Measurements from ENCODE around the gene TIPARP.

The TIPARP gene

DNA sequence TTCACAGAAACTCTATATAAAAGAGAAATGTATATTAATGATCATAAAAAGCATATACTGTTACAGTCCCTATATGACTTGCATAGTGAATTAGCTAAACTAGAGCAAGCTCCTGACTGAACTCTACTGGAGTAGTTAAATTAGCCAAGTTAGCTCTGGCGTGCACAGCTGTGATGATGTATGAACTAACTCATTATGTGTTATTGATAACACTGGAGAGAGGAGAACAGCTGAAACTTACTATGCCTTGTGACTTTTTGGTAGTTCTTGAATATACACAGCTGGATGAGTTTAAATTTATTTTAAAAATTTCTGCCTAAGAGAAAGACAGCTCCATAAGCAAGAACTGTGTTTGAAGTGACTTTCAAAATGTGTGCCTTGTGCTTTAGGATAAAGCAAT is 8.1 kb downstream of the TIPARP start:
- H4K20me1 ChIP-seq (ENCODE audit: insufficient read depth, low read length), result peaks cover 20% of the 10 kb centered on the region
- H3K9me2 ChIP-seq (replicated peaks; ENCODE audit: insufficient read depth, low read length), result no peaks in the 10 kb centered on the region
- peaks cover 27% of the 10 kb centered on the region for H3K36me3 ChIP-seq (replicated peaks; ENCODE audit: insufficient read depth, low read length)
- H3K4me2 ChIP-seq (ENCODE audit: low read depth, low read length), result peak overlapping the region; percentile 73
- no peak for DNase-seq
- H3K9ac ChIP-seq (ENCODE audit: low read length), result no peak overlapping the region
- H2AFZ ChIP-seq (ENCODE audit: low read length), result no peak overlapping the region
- no peaks in the 10 kb centered on the region for H3K27me3 ChIP-seq (replicated peaks; ENCODE audit: insufficient read depth, low read length)
- H3K27ac ChIP-seq (ENCODE audit: low read length), result peak overlapping the region; percentile 5; the same call in 1 of the 2 replicates
- H3K4me1 ChIP-seq (ENCODE audit: low read length), result peaks cover 94% of the 10 kb centered on the region
- H3K4me3 ChIP-seq (ENCODE audit: low read length), result no peak overlapping the region
- H3K79me2 ChIP-seq (ENCODE audit: low read length), result peaks cover 89% of the 10 kb centered on the region
- H3F3A ChIP-seq (ENCODE audit: insufficient read depth, low read length), result peaks cover 42% of the 10 kb centered on the region
- no peaks in the 10 kb centered on the region for H3K9me3 ChIP-seq (replicated peaks; ENCODE audit: insufficient read depth, low read length)
- TF ChIP-seq EZH2phosphoT487 (IDR thresholded peaks at IDR 0.05; ENCODE audit: low read length), result no peak
- TF ChIP-seq, protein P1, sequence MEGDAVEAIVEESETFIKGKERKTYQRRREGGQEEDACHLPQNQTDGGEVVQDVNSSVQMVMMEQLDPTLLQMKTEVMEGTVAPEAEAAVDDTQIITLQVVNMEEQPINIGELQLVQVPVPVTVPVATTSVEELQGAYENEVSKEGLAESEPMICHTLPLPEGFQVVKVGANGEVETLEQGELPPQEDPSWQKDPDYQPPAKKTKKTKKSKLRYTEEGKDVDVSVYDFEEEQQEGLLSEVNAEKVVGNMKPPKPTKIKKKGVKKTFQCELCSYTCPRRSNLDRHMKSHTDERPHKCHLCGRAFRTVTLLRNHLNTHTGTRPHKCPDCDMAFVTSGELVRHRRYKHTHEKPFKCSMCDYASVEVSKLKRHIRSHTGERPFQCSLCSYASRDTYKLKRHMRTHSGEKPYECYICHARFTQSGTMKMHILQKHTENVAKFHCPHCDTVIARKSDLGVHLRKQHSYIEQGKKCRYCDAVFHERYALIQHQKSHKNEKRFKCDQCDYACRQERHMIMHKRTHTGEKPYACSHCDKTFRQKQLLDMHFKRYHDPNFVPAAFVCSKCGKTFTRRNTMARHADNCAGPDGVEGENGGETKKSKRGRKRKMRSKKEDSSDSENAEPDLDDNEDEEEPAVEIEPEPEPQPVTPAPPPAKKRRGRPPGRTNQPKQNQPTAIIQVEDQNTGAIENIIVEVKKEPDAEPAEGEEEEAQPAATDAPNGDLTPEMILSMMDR (IDR thresholded peaks at IDR 0.05; ENCODE audit: low read length), result no peak
- TF ChIP-seq EZH2 (optimal IDR thresholded peaks at IDR 0.05; ENCODE audit: low read depth, low read length), result no peak

DNA sequence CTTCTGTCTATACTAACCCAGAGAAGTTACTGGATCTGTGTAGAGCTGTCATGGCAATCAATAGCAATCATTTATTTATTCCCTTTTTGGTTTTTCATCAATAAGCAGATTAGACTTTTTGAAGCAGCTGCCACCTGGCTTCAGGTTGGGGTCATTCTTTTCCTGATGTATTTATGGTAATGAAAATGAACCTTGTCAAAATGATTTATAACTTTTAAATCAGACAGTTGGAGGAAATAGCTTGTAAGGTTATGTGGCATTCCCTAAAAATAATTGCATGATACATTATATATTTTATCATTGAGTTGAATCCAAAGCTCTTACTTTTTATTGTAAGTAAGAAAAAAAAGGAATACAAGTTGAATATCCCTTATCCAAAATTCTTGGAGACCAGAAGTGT is 8.6 kb downstream of the TIPARP start:
- peaks cover 94% of the 10 kb centered on the region for H3K4me1 ChIP-seq (ENCODE audit: low read length)
- H4K20me1 ChIP-seq (ENCODE audit: insufficient read depth, low read length), result peaks cover 16% of the 10 kb centered on the region; the same call in 1 of the 2 replicates
- H3K9me3 ChIP-seq (replicated peaks; ENCODE audit: insufficient read depth, low read length), result no peaks in the 10 kb centered on the region
- H3K4me2 ChIP-seq (ENCODE audit: low read depth, low read length), result peak overlapping the region; percentile 73
- H3K36me3 ChIP-seq (replicated peaks; ENCODE audit: insufficient read depth, low read length), result peaks cover 23% of the 10 kb centered on the region
- peaks cover 89% of the 10 kb centered on the region for H3K79me2 ChIP-seq (ENCODE audit: low read length)
- TF ChIP-seq EZH2phosphoT487 (IDR thresholded peaks at IDR 0.05; ENCODE audit: low read length) (no peak), EZH2 (optimal IDR thresholded peaks at IDR 0.05; ENCODE audit: low read depth, low read length) (no peak)
- TF ChIP-seq, protein P1 (IDR thresholded peaks at IDR 0.05; ENCODE audit: low read length), result no peak
- no peak for DNase-seq
- H3F3A ChIP-seq (ENCODE audit: insufficient read depth, low read length), result peaks cover 42% of the 10 kb centered on the region
- peak overlapping the region; percentile 81; the same call in 1 of the 2 replicates for H3K27ac ChIP-seq (ENCODE audit: low read length)
- no peaks in the 10 kb centered on the region for H3K9me2 ChIP-seq (replicated peaks; ENCODE audit: insufficient read depth, low read length)
- no peak overlapping the region for H2AFZ ChIP-seq (ENCODE audit: low read length)
- no peaks in the 10 kb centered on the region for H3K27me3 ChIP-seq (replicated peaks; ENCODE audit: insufficient read depth, low read length)
- peak overlapping the region; percentile 61; the same call in 1 of the 2 replicates for H3K9ac ChIP-seq (ENCODE audit: low read length)
- H3K4me3 ChIP-seq (ENCODE audit: low read length), result no peak overlapping the region

DNA sequence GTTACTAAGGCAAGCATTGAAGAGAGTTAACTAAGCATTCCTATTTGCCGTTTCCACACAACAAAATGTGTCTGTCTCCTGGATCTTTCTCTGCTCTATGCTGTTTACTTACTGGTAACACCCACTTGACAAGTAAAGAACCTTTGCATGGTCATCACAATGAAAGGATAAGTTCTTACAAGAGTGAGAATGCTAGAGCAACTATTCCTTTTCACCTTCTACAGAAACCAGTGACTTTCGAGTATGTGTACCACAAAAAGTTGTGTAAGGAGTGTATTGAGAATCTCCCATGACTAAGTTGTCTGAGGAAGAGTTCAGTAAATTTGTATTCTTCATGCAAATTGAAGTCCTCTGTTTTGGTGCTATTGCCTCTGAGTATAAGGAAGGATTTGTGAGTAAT is 10.8 kb downstream of the TIPARP start:
- peaks cover 15% of the 10 kb centered on the region; the same call in 1 of the 2 replicates for H4K20me1 ChIP-seq (ENCODE audit: insufficient read depth, low read length)
- peak overlapping the region; percentile 5 for H3K4me3 ChIP-seq (ENCODE audit: low read length)
- peak; percentile 83 for DNase-seq
- H3K9me2 ChIP-seq (replicated peaks; ENCODE audit: insufficient read depth, low read length), result no peaks in the 10 kb centered on the region
- peak overlapping the region; percentile 73 for H3K4me2 ChIP-seq (ENCODE audit: low read depth, low read length)
- H3K9me3 ChIP-seq (replicated peaks; ENCODE audit: insufficient read depth, low read length), result no peaks in the 10 kb centered on the region
- TF ChIP-seq, protein P1 (IDR thresholded peaks at IDR 0.05; ENCODE audit: low read length), result no peak
- TF ChIP-seq EZH2 (optimal IDR thresholded peaks at IDR 0.05; ENCODE audit: low read depth, low read length) (no peak), EZH2phosphoT487 (IDR thresholded peaks at IDR 0.05; ENCODE audit: low read length) (no peak)
- peaks cover 42% of the 10 kb centered on the region for H3F3A ChIP-seq (ENCODE audit: insufficient read depth, low read length)
- H2AFZ ChIP-seq (ENCODE audit: low read length), result no peak overlapping the region
- H3K27me3 ChIP-seq (replicated peaks; ENCODE audit: insufficient read depth, low read length), result no peaks in the 10 kb centered on the region
- peaks cover 91% of the 10 kb centered on the region for H3K4me1 ChIP-seq (ENCODE audit: low read length)
- peak overlapping the region; percentile 61 for H3K9ac ChIP-seq (ENCODE audit: low read length)
- H3K27ac ChIP-seq (ENCODE audit: low read length), result peak overlapping the region; percentile 81
- H3K36me3 ChIP-seq (replicated peaks; ENCODE audit: insufficient read depth, low read length), result peaks cover 14% of the 10 kb centered on the region; the same call in 1 of the 2 replicates
- peaks cover 89% of the 10 kb centered on the region for H3K79me2 ChIP-seq (ENCODE audit: low read length)

Data from MM.1S (cell line).